ENCODE measurements around the gene PARD3.
"Not testable (repeated sequence)": the region's sequence is repeated elsewhere in the genome, so short reads cannot be mapped to it uniquely, and the experiment has no call there.

PARD3 gene

GRCh38 chr10:34364253-34365037, 450.7 kb downstream of the PARD3 start:
- in situ Hi-C loops (cut with HindIII; ENCODE audit: low sequenced_read_pairs), result no loop called here

- in situ Hi-C loops (cut with HindIII; ENCODE audit: low sequenced_read_pairs), result no loop called here
These were observed 454.1 kb downstream of the PARD3 start for GRCh38 chr10:34360984-34361383.

- in situ Hi-C loops (cut with HindIII; ENCODE audit: low sequenced_read_pairs), result no loop called here
These were observed 455.7 kb downstream of the PARD3 start for GRCh38 chr10:34359435-34359813.

GRCh38 chr10:34358729-34359434, 456.2 kb downstream of the PARD3 start:
- in situ Hi-C loops (cut with HindIII; ENCODE audit: low sequenced_read_pairs), result no loop called here

GRCh38 chr10:34356463-34356862, 458.6 kb downstream of the PARD3 start:
- in situ Hi-C loops (cut with HindIII; ENCODE audit: low sequenced_read_pairs), result no loop called here

- in situ Hi-C loops (cut with HindIII; ENCODE audit: low sequenced_read_pairs), result not testable (repeated sequence)
These were observed 461.6 kb downstream of the PARD3 start for GRCh38 chr10:34353530-34353929.

- in situ Hi-C loops (cut with HindIII; ENCODE audit: low sequenced_read_pairs), result not testable (repeated sequence)
These were observed 462.4 kb downstream of the PARD3 start for GRCh38 chr10:34352599-34353204.

- in situ Hi-C loops (cut with HindIII; ENCODE audit: low sequenced_read_pairs), result no loop called here
These were observed 463.9 kb downstream of the PARD3 start for GRCh38 chr10:34351161-34351560.

GRCh38 chr10:34348917-34349485, 466.1 kb downstream of the PARD3 start:
- in situ Hi-C loops (cut with HindIII; ENCODE audit: low sequenced_read_pairs), result no loop called here

GRCh38 chr10:34348021-34348420, 467.1 kb downstream of the PARD3 start:
- in situ Hi-C loops (cut with HindIII; ENCODE audit: low sequenced_read_pairs), result no loop called here

- in situ Hi-C loops (cut with HindIII; ENCODE audit: low sequenced_read_pairs), result no loop called here
These were observed 468.0 kb downstream of the PARD3 start for GRCh38 chr10:34347131-34347530.

GRCh38 chr10:34346516-34347100, 468.5 kb downstream of the PARD3 start:
- in situ Hi-C loops (cut with HindIII; ENCODE audit: low sequenced_read_pairs), result no loop called here

GRCh38 chr10:34345383-34345782, 469.7 kb downstream of the PARD3 start:
- in situ Hi-C loops (cut with HindIII; ENCODE audit: low sequenced_read_pairs), result no loop called here

- in situ Hi-C loops (cut with HindIII; ENCODE audit: low sequenced_read_pairs), result no loop called here
These were observed 471.3 kb downstream of the PARD3 start for GRCh38 chr10:34343764-34344163.

- in situ Hi-C loops (cut with HindIII; ENCODE audit: low sequenced_read_pairs), result no loop called here
These were observed 473.6 kb downstream of the PARD3 start for GRCh38 chr10:34341473-34341872.

GRCh38 chr10:34340934-34341333, 474.2 kb downstream of the PARD3 start:
- in situ Hi-C loops (cut with HindIII; ENCODE audit: low sequenced_read_pairs), result no loop called here

GRCh38 chr10:34339816-34340553, 475.1 kb downstream of the PARD3 start:
- in situ Hi-C loops (cut with HindIII; ENCODE audit: low sequenced_read_pairs), result no loop called here

GRCh38 chr10:34337917-34338316, 477.2 kb downstream of the PARD3 start:
- in situ Hi-C loops (cut with HindIII; ENCODE audit: low sequenced_read_pairs), result no loop called here

- in situ Hi-C loops (cut with HindIII; ENCODE audit: low sequenced_read_pairs), result no loop called here
These were observed 479.0 kb downstream of the PARD3 start for GRCh38 chr10:34335960-34336690.

GRCh38 chr10:34334908-34335307, 480.2 kb downstream of the PARD3 start:
- in situ Hi-C loops (cut with HindIII; ENCODE audit: low sequenced_read_pairs), result no loop called here

All from DLD1 (cell line).